IPS DF 6.9 (cell line): ENCODE measurements around the gene SMC4.

Experiments
- DNase-seq: peaks from one replicate; pipeline ENCODE4 v3.0.0-alpha.2; 2013; ENCODE audit warnings: low read depth, low spot score
- H3K27ac ChIP-seq: one replicate; pipeline ENCODE4 v1.5.1; 2013; ENCODE audit warnings: low read length, control low read depth
- H3K27me3 ChIP-seq: 2 replicates; pipeline ENCODE4 v1.6.1; 2013; ENCODE audit warnings: mild to moderate bottlenecking, low read length; ENCODE audit not compliant: control insufficient read depth, insufficient read depth
- H3K36me3 ChIP-seq: 2 replicates; pipeline ENCODE4 v1.6.1; 2013; ENCODE audit warnings: low read length; ENCODE audit not compliant: control insufficient read depth, insufficient read depth
- H3K4me1 ChIP-seq: 2 replicates; pipeline ENCODE4 v1.6.1; 2013; ENCODE audit warnings: low read length; ENCODE audit not compliant: control insufficient read depth, insufficient read depth
- H3K4me3 ChIP-seq: 2 replicates; pipeline ENCODE4 v1.5.1; 2013; ENCODE audit warnings: mild to moderate bottlenecking, low read length
- H3K9me3 ChIP-seq: 2 replicates; pipeline ENCODE4 v1.6.1; 2013; ENCODE audit warnings: low read length, inconsistent platforms; ENCODE audit not compliant: control insufficient read depth, insufficient read depth
- WGBS: extraction: QIAGEN DNeasy Blood & Tissue Kit; methylation state at CpG from one replicate; pipeline ENCODE4 v1.1.7; 2013; ENCODE audit warnings: mixed read lengths, missing lambda C conversion rate; ENCODE audit not compliant: insufficient read length, insufficient coverage; 5-methylcytosine and 5-hydroxymethylcytosine counted together

The SMC4 gene

DNA sequence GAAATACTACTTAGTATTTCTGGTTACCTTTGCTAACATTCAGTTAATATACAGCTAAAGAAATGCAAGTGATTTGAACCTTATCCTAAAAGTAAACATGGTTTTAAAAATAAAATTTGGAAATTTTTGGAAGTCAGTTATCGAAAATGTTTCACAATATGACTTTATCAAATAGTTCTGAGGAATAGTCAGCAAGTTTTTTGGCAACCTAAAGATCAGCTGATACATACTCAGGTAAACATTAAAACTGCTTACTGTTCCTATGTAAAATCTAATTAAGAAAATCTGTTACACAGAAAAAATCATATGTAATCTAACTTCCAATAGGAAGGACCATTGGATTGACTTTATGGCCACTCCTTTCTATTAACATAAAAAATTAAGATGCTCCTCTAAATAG is 24.5 kb upstream of the SMC4 start:
- 100% methylated on average over 1 of the region's 1 CpG for WGBS

DNA sequence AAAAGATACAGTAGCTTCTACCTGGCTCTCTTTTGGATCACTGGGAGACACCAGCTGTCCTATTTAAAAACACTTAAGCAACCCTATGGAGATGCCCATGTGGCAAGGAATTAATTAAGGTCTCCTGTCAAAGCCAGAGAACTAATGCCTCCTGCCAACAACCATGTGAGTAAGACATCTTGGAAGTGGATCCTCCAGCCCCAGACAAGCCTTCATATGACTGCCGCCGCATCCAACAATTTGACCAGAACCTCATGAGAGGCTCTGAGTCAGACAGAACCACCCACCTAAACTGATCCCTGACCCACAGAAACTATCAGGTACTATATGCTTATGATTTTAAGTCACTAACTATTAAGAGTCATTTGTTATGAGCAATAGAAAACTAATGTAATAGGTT is 22.8 kb upstream of the SMC4 start:
- H3K9me3 ChIP-seq: no peaks in the 10 kb centered on the region
- no peaks in the 10 kb centered on the region for H3K36me3 ChIP-seq
- H3K4me3 ChIP-seq: no peak overlapping the region
- H3K27me3 ChIP-seq: no peaks in the 10 kb centered on the region
- no peaks in the 10 kb centered on the region for H3K4me1 ChIP-seq
- WGBS: no CpG with 5 or more reads among the region's 2 CpGs
- DNase-seq: no peak
- no peak overlapping the region for H3K27ac ChIP-seq

More for the DNA sequence above, 24.5 kb upstream of the SMC4 start:
- DNase-seq: no peak
- H3K4me3 ChIP-seq: no peak overlapping the region
- no peaks in the 10 kb centered on the region for H3K9me3 ChIP-seq
- H3K36me3 ChIP-seq: no peaks in the 10 kb centered on the region
- no peaks in the 10 kb centered on the region for H3K4me1 ChIP-seq
- H3K27me3 ChIP-seq: no peaks in the 10 kb centered on the region
- no peak overlapping the region for H3K27ac ChIP-seq

DNA sequence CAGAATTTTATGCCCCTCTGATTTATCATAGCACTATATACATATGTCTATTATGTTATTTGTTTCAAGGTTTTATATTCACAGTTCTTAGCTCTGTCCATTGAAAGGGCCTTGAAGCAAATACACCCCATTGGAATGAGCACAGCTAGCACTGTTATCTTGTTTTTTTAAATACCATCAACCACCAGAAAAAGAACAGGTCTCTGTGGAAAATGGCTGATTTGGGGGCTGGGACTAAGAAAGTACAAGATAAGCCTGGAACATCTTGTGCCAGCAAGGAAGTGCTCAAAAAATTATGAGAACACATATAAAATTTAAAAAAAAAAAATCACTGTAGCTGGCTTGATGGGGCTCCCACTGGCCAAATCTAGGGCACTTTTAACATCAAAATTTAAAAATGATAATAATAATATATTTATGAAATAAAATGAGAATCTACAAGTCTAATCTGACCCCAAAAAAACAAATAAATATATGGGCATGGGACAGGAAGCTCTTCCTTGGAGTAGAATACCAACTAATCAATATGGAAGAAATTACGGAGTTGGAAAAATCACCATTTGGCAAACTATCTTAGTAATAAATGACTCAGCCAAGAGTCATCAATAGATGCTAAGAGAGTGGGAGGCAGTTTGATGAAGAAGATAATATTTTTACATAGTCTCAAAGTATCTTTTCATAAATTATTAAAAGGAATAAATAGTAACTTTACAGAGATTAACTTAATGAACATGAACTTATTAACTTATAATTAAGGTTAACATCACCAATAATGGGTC is 20.9 kb upstream of the SMC4 start:
- Histone ChIP-seq H3K27ac (no peak overlapping the region), H3K36me3 (no peaks in the 10 kb centered on the region)
- WGBS: no CpG with 5 or more reads among the region's 1 CpG

DNA sequence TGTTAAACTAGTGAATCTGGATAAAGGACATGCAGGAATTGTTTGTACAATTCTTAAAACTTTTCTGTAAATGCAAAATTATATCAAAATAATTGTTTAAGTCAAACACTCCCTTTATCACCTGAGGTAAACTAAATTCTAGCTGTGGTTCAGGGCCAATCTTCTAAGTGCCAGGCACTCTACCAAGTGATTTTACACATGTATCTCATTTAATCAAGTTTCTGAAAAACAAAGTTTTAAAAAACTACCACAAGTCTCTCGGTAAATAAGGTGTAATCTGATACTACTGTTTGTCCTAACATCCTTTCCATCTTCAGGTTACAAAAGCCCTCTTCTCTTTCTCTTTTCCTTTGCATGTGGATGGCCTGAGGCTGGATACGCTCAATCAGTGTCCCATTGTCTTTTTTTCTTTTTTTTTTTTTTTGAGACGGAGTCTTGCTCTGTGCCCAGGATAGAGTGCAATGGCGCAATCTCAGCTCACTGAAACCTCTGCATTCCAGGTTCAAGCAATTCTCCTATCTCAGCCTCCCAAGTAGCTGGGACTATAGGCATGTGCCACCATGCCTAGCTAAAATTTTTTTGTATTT is 19.7 kb upstream of the SMC4 start:
- Histone ChIP-seq H3K4me1 (no peaks in the 10 kb centered on the region), H3K27me3 (no peaks in the 10 kb centered on the region), H3K36me3 (no peaks in the 10 kb centered on the region), H3K4me3 (no peak overlapping the region), H3K9me3 (no peaks in the 10 kb centered on the region), H3K27ac (no peak overlapping the region)
- no peak for DNase-seq
- WGBS: no CpG with 5 or more reads among the region's 4 CpGs

More for the DNA sequence above, 20.9 kb upstream of the SMC4 start:
- Histone ChIP-seq H3K9me3 (no peaks in the 10 kb centered on the region), H3K4me1 (no peaks in the 10 kb centered on the region), H3K4me3 (no peak overlapping the region), H3K27me3 (no peaks in the 10 kb centered on the region)
- no peak for DNase-seq

DNA sequence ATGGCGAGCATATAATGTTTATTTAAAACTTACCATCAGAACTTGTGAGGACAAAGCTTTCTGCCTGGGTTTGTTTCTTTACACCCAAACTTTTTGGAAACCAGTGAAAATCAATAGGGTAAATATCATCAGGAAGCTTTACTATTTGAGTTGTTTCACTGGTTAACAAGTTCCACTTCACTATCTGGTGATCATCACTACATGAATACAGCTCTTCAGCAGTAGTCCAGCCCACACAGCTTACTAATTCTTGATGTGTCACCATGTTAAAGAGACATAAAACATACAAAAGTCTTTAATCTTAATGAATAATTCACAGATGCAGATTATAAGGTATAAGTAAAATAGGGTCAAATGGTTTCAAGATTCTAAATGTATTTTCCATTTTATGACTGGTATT is 18.0 kb upstream of the SMC4 start:
- no peak for DNase-seq
- Histone ChIP-seq H3K4me3 (no peak overlapping the region), H3K9me3 (no peaks in the 10 kb centered on the region), H3K27ac (no peak overlapping the region), H3K36me3 (no peaks in the 10 kb centered on the region), H3K4me1 (no peaks in the 10 kb centered on the region), H3K27me3 (no peaks in the 10 kb centered on the region)
- no CpG with 5 or more reads among the region's 1 CpG for WGBS

DNA sequence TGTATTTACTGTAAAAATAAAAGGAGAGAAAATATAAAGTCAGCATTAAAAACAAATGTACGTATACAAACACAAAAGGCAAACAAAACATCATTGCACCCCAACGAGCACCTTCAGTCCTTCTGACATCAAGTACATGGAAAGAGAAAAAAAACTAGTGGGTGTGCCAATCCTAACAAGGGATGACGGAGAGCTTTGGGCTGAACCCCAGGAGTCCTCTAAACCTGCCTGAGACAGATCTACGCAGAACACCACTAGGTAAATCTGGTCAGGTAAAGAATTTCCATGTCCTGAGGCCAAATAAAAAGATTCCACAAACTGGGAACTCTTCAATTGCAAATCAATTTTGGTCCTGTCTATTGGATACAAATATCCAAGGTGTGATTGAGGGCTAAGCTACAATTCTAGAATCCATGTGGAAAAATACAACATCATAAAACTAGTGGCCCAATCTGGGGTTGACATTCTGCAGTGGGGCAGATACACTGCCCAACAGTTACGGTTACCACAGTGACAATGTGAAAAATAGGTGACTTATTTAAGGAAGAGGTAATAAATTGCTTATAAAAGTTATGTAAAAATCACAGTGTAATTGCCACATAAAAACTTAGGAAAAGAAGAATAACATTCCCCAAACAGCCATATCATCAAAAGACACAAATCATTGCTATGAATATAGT is 14.7 kb upstream of the SMC4 start:
- H3K36me3 ChIP-seq: no peaks in the 10 kb centered on the region
- H3K27me3 ChIP-seq: no peaks in the 10 kb centered on the region
- no peaks in the 10 kb centered on the region for H3K9me3 ChIP-seq
- no peaks in the 10 kb centered on the region for H3K4me1 ChIP-seq
- WGBS: no CpG with 5 or more reads among the region's 5 CpGs
- no peak overlapping the region for H3K4me3 ChIP-seq
- no peak overlapping the region for H3K27ac ChIP-seq
- DNase-seq: no peak

DNA sequence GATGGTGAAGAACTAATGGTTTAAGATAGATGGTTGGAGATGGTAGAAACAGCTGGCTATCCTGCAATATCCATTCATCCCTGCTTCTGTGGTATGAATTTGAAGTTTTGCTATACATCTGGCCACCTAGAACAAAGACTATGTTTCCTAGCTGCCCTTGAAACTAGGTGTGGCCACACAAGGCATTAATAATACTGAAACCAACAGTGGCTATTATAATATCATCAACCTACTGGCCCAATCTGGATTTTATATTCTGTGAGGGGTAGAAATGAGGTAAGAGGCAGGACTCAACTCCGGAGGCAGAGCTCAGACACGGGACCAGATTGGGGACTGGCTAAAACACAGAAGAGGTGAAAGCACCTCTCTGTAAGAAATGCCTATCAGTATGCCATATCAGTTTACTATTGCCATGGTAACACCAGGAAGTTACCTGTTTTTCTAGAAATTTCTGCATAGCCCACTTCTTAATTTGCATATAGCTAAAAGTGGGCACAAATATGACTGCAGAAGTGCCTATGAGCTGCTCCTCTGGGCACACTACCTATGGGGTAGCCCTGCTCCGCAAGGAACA is 8.8 kb upstream of the SMC4 start:
- Histone ChIP-seq H3K27ac (no peak overlapping the region), H3K36me3 (no peaks in the 10 kb centered on the region), H3K9me3 (no peaks in the 10 kb centered on the region), H3K4me1 (no peaks in the 10 kb centered on the region), H3K27me3 (no peaks in the 10 kb centered on the region), H3K4me3 (no peak overlapping the region)
- no peak for DNase-seq
- WGBS: no CpG with 5 or more reads among the region's 3 CpGs

DNA sequence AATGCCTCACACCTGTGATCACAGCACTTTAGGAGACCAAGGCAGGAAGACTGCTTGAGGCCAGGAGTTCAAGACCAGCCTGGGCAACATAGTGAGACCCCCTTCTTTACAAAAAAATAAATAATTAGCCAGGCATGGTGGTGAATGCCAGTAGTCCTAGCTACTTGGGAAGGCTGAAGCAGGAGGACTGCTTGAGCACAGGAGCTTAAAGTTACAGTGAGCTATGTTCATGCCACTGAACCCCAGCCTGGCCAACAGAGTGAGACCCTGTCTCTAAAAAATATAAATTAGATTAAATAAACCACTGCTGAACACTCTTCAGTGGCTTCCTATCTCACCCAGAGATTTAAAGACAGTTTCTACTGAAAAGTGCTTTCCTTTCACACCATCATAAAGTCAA is 6.7 kb upstream of the SMC4 start:
- no peaks in the 10 kb centered on the region for H3K27me3 ChIP-seq
- H3K27ac ChIP-seq: no peak overlapping the region
- H3K4me3 ChIP-seq: no peak overlapping the region
- DNase-seq: no peak
- H3K4me1 ChIP-seq: no peaks in the 10 kb centered on the region
- no peaks in the 10 kb centered on the region for H3K36me3 ChIP-seq
- H3K9me3 ChIP-seq: no peaks in the 10 kb centered on the region

DNA sequence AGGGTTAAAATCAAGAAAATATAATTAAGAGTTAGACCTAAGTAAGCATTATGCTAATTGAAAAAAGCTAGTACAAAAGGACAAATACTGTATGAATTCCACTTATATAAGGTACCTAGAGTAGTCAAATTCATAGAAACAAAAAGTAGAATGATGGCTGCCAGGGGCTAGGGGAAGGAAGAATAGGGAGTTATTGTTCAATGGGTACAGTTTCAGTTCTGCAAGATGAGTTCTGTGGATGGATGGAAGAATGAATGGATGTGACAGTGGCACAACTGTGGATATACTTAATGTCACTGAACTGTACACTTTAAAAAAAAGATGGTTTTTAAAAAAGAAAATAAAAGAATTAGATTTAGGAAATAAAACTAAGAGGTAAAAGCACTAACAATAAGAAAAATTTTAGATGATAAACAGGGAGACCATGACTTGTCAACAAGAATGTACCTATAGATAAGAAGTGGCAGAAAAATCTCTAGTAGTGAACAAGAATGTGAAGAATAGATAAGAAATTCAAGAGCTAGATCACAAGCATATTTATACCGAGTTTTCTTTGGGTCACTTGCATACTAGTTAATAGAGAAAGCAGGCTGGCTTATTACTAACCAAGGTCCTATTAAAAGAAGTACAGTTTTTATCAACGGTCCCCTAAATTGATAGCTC is 6.0 kb upstream of the SMC4 start:
- Histone ChIP-seq H3K36me3 (no peaks in the 10 kb centered on the region), H3K27me3 (no peaks in the 10 kb centered on the region), H3K9me3 (no peaks in the 10 kb centered on the region), H3K4me1 (no peaks in the 10 kb centered on the region), H3K27ac (no peak overlapping the region), H3K4me3 (no peak overlapping the region)
- no CpG with 5 or more reads among the region's 2 CpGs for WGBS
- no peak for DNase-seq

DNA sequence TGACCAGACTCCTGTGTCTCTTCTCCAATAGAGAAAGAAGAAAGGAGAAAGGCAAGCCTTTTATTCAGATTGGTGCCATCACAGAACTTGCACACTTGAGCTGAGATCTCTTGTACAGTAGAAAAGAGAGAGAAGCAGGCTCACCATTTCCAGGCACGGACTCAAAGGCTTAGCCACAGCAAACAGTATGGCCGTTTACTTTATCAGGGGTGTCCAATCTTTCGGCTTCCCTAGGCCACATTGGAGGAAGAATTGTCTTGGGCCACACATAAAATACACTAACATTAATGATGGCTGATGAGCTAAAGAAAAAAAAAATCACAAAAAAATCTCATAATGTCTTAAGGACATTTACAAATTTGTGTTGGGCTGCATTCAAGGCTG is 5.4 kb upstream of the SMC4 start:
- no peaks in the 10 kb centered on the region for H3K27me3 ChIP-seq
- no peak overlapping the region for H3K4me3 ChIP-seq
- no peaks in the 10 kb centered on the region for H3K4me1 ChIP-seq
- no peak overlapping the region for H3K27ac ChIP-seq
- no peak for DNase-seq
- WGBS: no CpG with 5 or more reads among the region's 3 CpGs
- no peaks in the 10 kb centered on the region for H3K36me3 ChIP-seq
- H3K9me3 ChIP-seq: no peaks in the 10 kb centered on the region
